Measurements from ENCODE around the gene OTX2. TPM values are rescaled to one million over a fixed set of nuclear protein-coding genes. Genes with fewer than 3 reads are reported as not detected.
A peak's percentile ranks its signal among the peaks of the same experiment; 100 is the strongest.

The OTX2 gene
- total RNA-seq, 2 experiments from 2014 or later: not detected

- intact Hi-C loops (cut with micrococcal nuclease): no loop called here
- no peak overlapping the region for H3K27ac Mint-ChIP-seq
- peaks cover 20% of the 10 kb centered on the region for H3K4me1 Mint-ChIP-seq (ENCODE audit: low read depth)
- no peak overlapping the region for H3K4me3 Mint-ChIP-seq
- no peak for DNase-seq
- H3K36me3 Mint-ChIP-seq (ENCODE audit: low read depth): no peaks in the 10 kb centered on the region
- H3K9me3 Mint-ChIP-seq: no peaks in the 10 kb centered on the region
- H3K27me3 Mint-ChIP-seq (ENCODE audit: low read depth): peaks cover 73% of the 10 kb centered on the region
- CTCF ChIA-PET: no interaction called here
Observed at GRCh38 chr14:56798447-56799342, 11.6 kb downstream of the OTX2 start.

- Mint-ChIP-seq H3K4me1 (ENCODE audit: low read depth) (peaks cover 20% of the 10 kb centered on the region), H3K4me3 (no peak overlapping the region), H3K27ac (no peak overlapping the region), H3K27me3 (ENCODE audit: low read depth) (peaks cover 75% of the 10 kb centered on the region), H3K9me3 (no peaks in the 10 kb centered on the region), H3K36me3 (ENCODE audit: low read depth) (no peaks in the 10 kb centered on the region)
- DNase-seq: no peak
- intact Hi-C loops (cut with micrococcal nuclease): loop anchor here (2.0 kb wide), 1 partner anchor 13 kb away; the partner anchor contains the start of gene OTX2
- CTCF ChIA-PET: no interaction called here
Observed at GRCh38 chr14:56797569-56798446, 12.5 kb downstream of the OTX2 start.

GRCh38 chr14:56797003-56797568 lies 13.2 kb downstream of the OTX2 start:
- CTCF ChIA-PET: no interaction called here
- Mint-ChIP-seq H3K4me1 (ENCODE audit: low read depth) (peaks cover 20% of the 10 kb centered on the region), H3K4me3 (peak overlapping the region; percentile 28), H3K27me3 (ENCODE audit: low read depth) (peaks cover 72% of the 10 kb centered on the region), H3K27ac (no peak overlapping the region), H3K9me3 (no peaks in the 10 kb centered on the region), H3K36me3 (ENCODE audit: low read depth) (no peaks in the 10 kb centered on the region)
- no peak for DNase-seq
- intact Hi-C loops (cut with micrococcal nuclease): loop anchor here (2.0 kb wide), 1 partner anchor 14 kb away; the partner anchor contains the start of gene OTX2

GRCh38 chr14:56796259-56796658 lies 14.0 kb downstream of the OTX2 start:
- DNase-seq: no peak
- Mint-ChIP-seq H3K4me3 (no peak overlapping the region), H3K27ac (no peak overlapping the region), H3K4me1 (ENCODE audit: low read depth) (peaks cover 20% of the 10 kb centered on the region), H3K9me3 (peaks cover 2% of the 10 kb centered on the region), H3K36me3 (ENCODE audit: low read depth) (no peaks in the 10 kb centered on the region), H3K27me3 (ENCODE audit: low read depth) (peaks cover 70% of the 10 kb centered on the region)
- intact Hi-C loops (cut with micrococcal nuclease): loop anchor here (2.0 kb wide), 1 partner anchor 15 kb away; the partner anchor contains the start of gene OTX2
- CTCF ChIA-PET: no interaction called here

- Mint-ChIP-seq H3K27me3 (ENCODE audit: low read depth) (peaks cover 62% of the 10 kb centered on the region), H3K9me3 (peaks cover 2% of the 10 kb centered on the region), H3K4me1 (ENCODE audit: low read depth) (peaks cover 20% of the 10 kb centered on the region), H3K27ac (no peak overlapping the region), H3K36me3 (ENCODE audit: low read depth) (no peaks in the 10 kb centered on the region), H3K4me3 (no peak overlapping the region)
- DNase-seq: no peak
- CTCF ChIA-PET: no interaction called here
- intact Hi-C loops (cut with micrococcal nuclease): no loop called here
Observed at GRCh38 chr14:56795284-56795622, 15.0 kb downstream of the OTX2 start.

GRCh38 chr14:56794557-56795283 lies 15.6 kb downstream of the OTX2 start:
- Mint-ChIP-seq H3K9me3 (peaks cover 2% of the 10 kb centered on the region), H3K27ac (no peak overlapping the region), H3K27me3 (ENCODE audit: low read depth) (peaks cover 59% of the 10 kb centered on the region), H3K4me1 (ENCODE audit: low read depth) (peaks cover 20% of the 10 kb centered on the region), H3K36me3 (ENCODE audit: low read depth) (no peaks in the 10 kb centered on the region), H3K4me3 (no peak overlapping the region)
- intact Hi-C loops (cut with micrococcal nuclease): no loop called here
- DNase-seq: no peak
- CTCF ChIA-PET: no interaction called here

- peaks cover 53% of the 10 kb centered on the region for H3K27me3 Mint-ChIP-seq (ENCODE audit: low read depth)
- H3K4me3 Mint-ChIP-seq: no peak overlapping the region
- H3K4me1 Mint-ChIP-seq (ENCODE audit: low read depth): peaks cover 18% of the 10 kb centered on the region
- H3K36me3 Mint-ChIP-seq (ENCODE audit: low read depth): no peaks in the 10 kb centered on the region
- intact Hi-C loops (cut with micrococcal nuclease): no loop called here
- H3K9me3 Mint-ChIP-seq: peaks cover 2% of the 10 kb centered on the region
- no peak for DNase-seq
- H3K27ac Mint-ChIP-seq: no peak overlapping the region
- CTCF ChIA-PET: no interaction called here
Observed at GRCh38 chr14:56794088-56794556, 16.2 kb downstream of the OTX2 start.

GRCh38 chr14:56789955-56790354 lies 20.3 kb downstream of the OTX2 start:
- intact Hi-C loops (cut with micrococcal nuclease): no loop called here
- no peak for DNase-seq
- CTCF ChIA-PET: no interaction called here
- Mint-ChIP-seq H3K4me3 (no peak overlapping the region), H3K27me3 (ENCODE audit: low read depth) (peaks cover 37% of the 10 kb centered on the region), H3K9me3 (peaks cover 2% of the 10 kb centered on the region), H3K4me1 (ENCODE audit: low read depth) (no peaks in the 10 kb centered on the region), H3K27ac (no peak overlapping the region), H3K36me3 (ENCODE audit: low read depth) (no peaks in the 10 kb centered on the region)

GRCh38 chr14:56787530-56787929 lies 22.7 kb downstream of the OTX2 start:
- Mint-ChIP-seq H3K36me3 (ENCODE audit: low read depth) (no peaks in the 10 kb centered on the region), H3K27me3 (ENCODE audit: low read depth) (peaks cover 25% of the 10 kb centered on the region), H3K27ac (no peak overlapping the region), H3K9me3 (peaks cover 2% of the 10 kb centered on the region), H3K4me3 (no peak overlapping the region), H3K4me1 (ENCODE audit: low read depth) (no peaks in the 10 kb centered on the region)
- intact Hi-C loops (cut with micrococcal nuclease): no loop called here
- CTCF ChIA-PET: no interaction called here
- no peak for DNase-seq

GRCh38 chr14:56782711-56783110 lies 27.6 kb downstream of the OTX2 start:
- CTCF ChIA-PET: no interaction called here
- H3K27ac Mint-ChIP-seq: no peak overlapping the region
- DNase-seq: no peak
- H3K4me1 Mint-ChIP-seq (ENCODE audit: low read depth): no peaks in the 10 kb centered on the region
- H3K9me3 Mint-ChIP-seq: no peaks in the 10 kb centered on the region
- peaks cover 17% of the 10 kb centered on the region for H3K27me3 Mint-ChIP-seq (ENCODE audit: low read depth)
- H3K36me3 Mint-ChIP-seq (ENCODE audit: low read depth): no peaks in the 10 kb centered on the region
- H3K4me3 Mint-ChIP-seq: no peak overlapping the region
- intact Hi-C loops (cut with micrococcal nuclease): no loop called here

- no peak for DNase-seq
- H3K9me3 Mint-ChIP-seq: no peaks in the 10 kb centered on the region
- H3K4me3 Mint-ChIP-seq: no peak overlapping the region
- no peak overlapping the region for H3K27ac Mint-ChIP-seq
- no peaks in the 10 kb centered on the region for H3K36me3 Mint-ChIP-seq (ENCODE audit: low read depth)
- H3K4me1 Mint-ChIP-seq (ENCODE audit: low read depth): no peaks in the 10 kb centered on the region
- H3K27me3 Mint-ChIP-seq (ENCODE audit: low read depth): peaks cover 6% of the 10 kb centered on the region
- CTCF ChIA-PET: interaction anchor here (0.6 to 1.1 kb wide), 2 partner anchors 115 to 300 kb away, joined by 3 to 4 read pairs; no protein-coding TSS in a partner anchor
- intact Hi-C loops (cut with micrococcal nuclease): no loop called here
Observed at GRCh38 chr14:56774503-56774902, 35.8 kb downstream of the OTX2 start.

- no peak for DNase-seq
- CTCF ChIA-PET: no interaction called here
- H3K4me1 Mint-ChIP-seq (ENCODE audit: low read depth): no peaks in the 10 kb centered on the region
- no peak overlapping the region for H3K27ac Mint-ChIP-seq
- no peaks in the 10 kb centered on the region for H3K36me3 Mint-ChIP-seq (ENCODE audit: low read depth)
- intact Hi-C loops (cut with micrococcal nuclease): no loop called here
- H3K9me3 Mint-ChIP-seq: no peaks in the 10 kb centered on the region
- no peak overlapping the region for H3K4me3 Mint-ChIP-seq
- peaks cover 3% of the 10 kb centered on the region for H3K27me3 Mint-ChIP-seq (ENCODE audit: low read depth)
Observed at GRCh38 chr14:56770512-56770911, 39.8 kb downstream of the OTX2 start.

Measured in activated naive CD4-positive, alpha-beta T cell treated with anti-CD3 and anti-CD28 coated beads for 36 hours (primary cell).